B cell (primary cell): ENCODE measurements around the gene HTRA1.

Source experiments
- CTCF ChIP-seq: fragments of 200-600 bp; IDR thresholded peaks from one replicate; pipeline ENCODE4 v1.8.0; 2022; ENCODE audit warnings: antibody characterized with exemption, mild to moderate bottlenecking
- EZH2 ChIP-seq: IDR thresholded peaks from 2 replicates; pipeline ENCODE4 v1.6.1; 2012; ENCODE audit warnings: borderline replicate concordance, low read depth, mild to moderate bottlenecking, moderate library complexity, low read length; ENCODE audit not compliant: insufficient read depth, poor library complexity, severe bottlenecking

- TF ChIP-seq CTCF = no peak
- TF ChIP-seq EZH2 = no peak
Observed at GRCh38 chr10:122492999-122493481, 31.7 kb downstream of the HTRA1 start.
